ENCODE data around the gene GPRIN3.
"Not testable (repeated sequence)": the region's sequence is repeated elsewhere in the genome, so short reads cannot be mapped to it uniquely, and the experiment has no call there.

GPRIN3 gene

DNA sequence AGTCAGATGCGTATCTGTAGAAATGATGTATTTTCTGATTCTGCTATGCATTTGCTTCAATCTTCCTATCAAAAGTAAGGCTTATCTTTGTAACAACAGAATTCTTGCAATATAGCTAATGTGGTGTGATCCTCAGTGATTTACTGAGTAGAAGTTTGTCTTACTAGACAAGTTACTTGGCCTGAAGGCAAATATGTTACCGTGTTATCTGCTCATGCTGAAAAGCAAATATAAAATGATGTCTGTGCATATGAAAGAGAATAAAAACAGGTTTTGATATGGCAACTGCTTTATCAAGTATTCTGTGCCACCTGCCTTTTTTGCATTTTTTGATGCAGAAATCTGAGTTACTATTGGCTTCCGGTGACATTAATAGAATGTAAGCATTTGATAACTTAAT, 103.7 kb downstream of the GPRIN3 start:
- Histone ChIP-seq H3K4me3 (replicated peaks; ENCODE audit: insufficient read depth, low read length) (no peak overlapping the region), H3K27ac (replicated peaks) (no peak overlapping the region), H3K27me3 (ENCODE audit: insufficient read depth, poor library complexity, severe bottlenecking) (no peaks in the 10 kb centered on the region)
- DNase-seq (ENCODE audit: low read depth in 1 of 2, low spot score in 1 of 2) = no peak
- TF ChIP-seq, protein P1, sequence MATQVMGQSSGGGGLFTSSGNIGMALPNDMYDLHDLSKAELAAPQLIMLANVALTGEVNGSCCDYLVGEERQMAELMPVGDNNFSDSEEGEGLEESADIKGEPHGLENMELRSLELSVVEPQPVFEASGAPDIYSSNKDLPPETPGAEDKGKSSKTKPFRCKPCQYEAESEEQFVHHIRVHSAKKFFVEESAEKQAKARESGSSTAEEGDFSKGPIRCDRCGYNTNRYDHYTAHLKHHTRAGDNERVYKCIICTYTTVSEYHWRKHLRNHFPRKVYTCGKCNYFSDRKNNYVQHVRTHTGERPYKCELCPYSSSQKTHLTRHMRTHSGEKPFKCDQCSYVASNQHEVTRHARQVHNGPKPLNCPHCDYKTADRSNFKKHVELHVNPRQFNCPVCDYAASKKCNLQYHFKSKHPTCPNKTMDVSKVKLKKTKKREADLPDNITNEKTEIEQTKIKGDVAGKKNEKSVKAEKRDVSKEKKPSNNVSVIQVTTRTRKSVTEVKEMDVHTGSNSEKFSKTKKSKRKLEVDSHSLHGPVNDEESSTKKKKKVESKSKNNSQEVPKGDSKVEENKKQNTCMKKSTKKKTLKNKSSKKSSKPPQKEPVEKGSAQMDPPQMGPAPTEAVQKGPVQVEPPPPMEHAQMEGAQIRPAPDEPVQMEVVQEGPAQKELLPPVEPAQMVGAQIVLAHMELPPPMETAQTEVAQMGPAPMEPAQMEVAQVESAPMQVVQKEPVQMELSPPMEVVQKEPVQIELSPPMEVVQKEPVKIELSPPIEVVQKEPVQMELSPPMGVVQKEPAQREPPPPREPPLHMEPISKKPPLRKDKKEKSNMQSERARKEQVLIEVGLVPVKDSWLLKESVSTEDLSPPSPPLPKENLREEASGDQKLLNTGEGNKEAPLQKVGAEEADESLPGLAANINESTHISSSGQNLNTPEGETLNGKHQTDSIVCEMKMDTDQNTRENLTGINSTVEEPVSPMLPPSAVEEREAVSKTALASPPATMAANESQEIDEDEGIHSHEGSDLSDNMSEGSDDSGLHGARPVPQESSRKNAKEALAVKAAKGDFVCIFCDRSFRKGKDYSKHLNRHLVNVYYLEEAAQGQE (IDR thresholded peaks at IDR 0.05; ENCODE audit: insufficient replicate concordance, low read depth) = no peak
- TF ChIP-seq POLR2AphosphoS5 (IDR thresholded peaks at IDR 0.05; ENCODE audit: low read depth) (no peak), SPI1 (IDR thresholded peaks at IDR 0.05; ENCODE audit: borderline replicate concordance, low read depth) (no peak), GABPA (IDR thresholded peaks at IDR 0.05; ENCODE audit: low read depth) (no peak)
- TF ChIP-seq, protein P2, sequence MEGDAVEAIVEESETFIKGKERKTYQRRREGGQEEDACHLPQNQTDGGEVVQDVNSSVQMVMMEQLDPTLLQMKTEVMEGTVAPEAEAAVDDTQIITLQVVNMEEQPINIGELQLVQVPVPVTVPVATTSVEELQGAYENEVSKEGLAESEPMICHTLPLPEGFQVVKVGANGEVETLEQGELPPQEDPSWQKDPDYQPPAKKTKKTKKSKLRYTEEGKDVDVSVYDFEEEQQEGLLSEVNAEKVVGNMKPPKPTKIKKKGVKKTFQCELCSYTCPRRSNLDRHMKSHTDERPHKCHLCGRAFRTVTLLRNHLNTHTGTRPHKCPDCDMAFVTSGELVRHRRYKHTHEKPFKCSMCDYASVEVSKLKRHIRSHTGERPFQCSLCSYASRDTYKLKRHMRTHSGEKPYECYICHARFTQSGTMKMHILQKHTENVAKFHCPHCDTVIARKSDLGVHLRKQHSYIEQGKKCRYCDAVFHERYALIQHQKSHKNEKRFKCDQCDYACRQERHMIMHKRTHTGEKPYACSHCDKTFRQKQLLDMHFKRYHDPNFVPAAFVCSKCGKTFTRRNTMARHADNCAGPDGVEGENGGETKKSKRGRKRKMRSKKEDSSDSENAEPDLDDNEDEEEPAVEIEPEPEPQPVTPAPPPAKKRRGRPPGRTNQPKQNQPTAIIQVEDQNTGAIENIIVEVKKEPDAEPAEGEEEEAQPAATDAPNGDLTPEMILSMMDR (IDR thresholded peaks at IDR 0.05; ENCODE audit: insufficient read depth, low read length) = no peak

DNA sequence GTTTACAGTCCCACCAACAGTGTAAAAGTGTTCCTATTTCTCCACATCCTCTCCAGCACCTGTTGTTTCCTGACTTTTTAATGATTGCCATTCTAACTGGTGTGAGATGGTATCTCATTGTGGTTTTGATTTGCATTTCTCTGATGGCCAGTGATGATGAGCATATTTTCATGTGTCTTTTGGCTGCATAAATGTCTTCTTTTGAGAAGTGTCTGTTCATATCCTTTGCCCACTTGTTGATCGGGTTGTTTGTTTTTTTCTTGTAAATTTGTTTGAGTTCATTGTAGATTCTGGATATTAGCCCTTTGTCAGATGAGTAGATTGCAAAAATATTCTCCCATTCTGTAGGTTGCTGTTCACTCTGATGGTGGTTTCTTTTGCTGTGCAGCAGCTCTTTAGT, 108.2 kb downstream of the GPRIN3 start:
- H3K27me3 ChIP-seq (ENCODE audit: insufficient read depth, poor library complexity, severe bottlenecking); H3K27ac ChIP-seq (replicated peaks); DNase-seq (ENCODE audit: low read depth in 1 of 2, low spot score in 1 of 2); H3K4me3 ChIP-seq (replicated peaks; ENCODE audit: insufficient read depth, low read length): not testable (repeated sequence)

DNA sequence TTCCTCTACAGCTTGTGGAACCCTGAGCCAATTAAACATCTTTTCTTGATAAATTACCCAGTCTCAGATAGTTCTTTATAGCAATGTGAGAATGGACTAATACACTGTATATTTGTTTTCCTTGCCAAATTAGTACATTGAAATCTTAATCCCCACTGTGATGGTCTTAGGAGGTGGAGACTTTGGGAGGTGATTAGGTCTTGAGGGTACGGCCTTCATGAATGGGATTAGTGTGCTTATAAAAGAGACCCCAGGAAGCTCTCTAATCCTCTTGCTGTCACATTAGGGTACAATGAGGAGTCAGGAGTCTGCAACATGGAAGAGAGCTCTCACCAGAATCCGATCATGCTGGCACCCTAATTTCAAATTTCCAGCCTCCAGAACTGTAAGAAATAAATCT, 109.7 kb downstream of the GPRIN3 start:
- no peak for DNase-seq (ENCODE audit: low read depth in 1 of 2, low spot score in 1 of 2)
- no peak overlapping the region for H3K4me3 ChIP-seq (replicated peaks; ENCODE audit: insufficient read depth, low read length)
- peaks cover 2% of the 10 kb centered on the region for H3K27me3 ChIP-seq (ENCODE audit: insufficient read depth, poor library complexity, severe bottlenecking)
- TF ChIP-seq, protein P2 (IDR thresholded peaks at IDR 0.05; ENCODE audit: insufficient read depth, low read length) = no peak
- TF ChIP-seq GABPA (IDR thresholded peaks at IDR 0.05; ENCODE audit: low read depth) (no peak), POLR2AphosphoS5 (IDR thresholded peaks at IDR 0.05; ENCODE audit: low read depth) (no peak)
- TF ChIP-seq, protein P1 (IDR thresholded peaks at IDR 0.05; ENCODE audit: insufficient replicate concordance, low read depth) = no peak
- no peak overlapping the region for H3K27ac ChIP-seq (replicated peaks)

DNA sequence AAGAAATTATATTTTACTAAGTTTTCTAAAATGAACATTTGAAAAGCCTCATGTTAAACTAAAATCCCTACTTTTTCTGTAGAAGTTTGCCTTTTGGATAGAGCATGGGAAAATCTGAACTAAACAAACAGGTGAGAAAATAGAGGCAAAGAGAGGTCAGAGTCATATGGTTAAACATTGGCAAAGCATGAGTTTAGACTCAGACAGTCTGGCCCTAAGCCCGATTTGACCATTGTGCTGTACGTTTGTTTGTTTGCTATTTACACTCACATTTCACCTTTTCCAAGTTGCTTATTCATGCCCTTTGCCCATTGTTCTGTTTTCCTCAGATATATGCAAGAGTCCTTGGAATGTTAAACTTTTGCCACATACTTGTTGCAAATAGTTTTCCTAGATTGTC, 110.9 kb downstream of the GPRIN3 start:
- no peak for DNase-seq (ENCODE audit: low read depth in 1 of 2, low spot score in 1 of 2)
- Histone ChIP-seq H3K27me3 (ENCODE audit: insufficient read depth, poor library complexity, severe bottlenecking) (peaks cover 2% of the 10 kb centered on the region), H3K4me3 (replicated peaks; ENCODE audit: insufficient read depth, low read length) (no peak overlapping the region), H3K27ac (replicated peaks) (no peak overlapping the region)
- TF ChIP-seq POLR2AphosphoS5 (IDR thresholded peaks at IDR 0.05; ENCODE audit: low read depth) = no peak
- no peak for TF ChIP-seq GABPA (IDR thresholded peaks at IDR 0.05; ENCODE audit: low read depth)

DNA sequence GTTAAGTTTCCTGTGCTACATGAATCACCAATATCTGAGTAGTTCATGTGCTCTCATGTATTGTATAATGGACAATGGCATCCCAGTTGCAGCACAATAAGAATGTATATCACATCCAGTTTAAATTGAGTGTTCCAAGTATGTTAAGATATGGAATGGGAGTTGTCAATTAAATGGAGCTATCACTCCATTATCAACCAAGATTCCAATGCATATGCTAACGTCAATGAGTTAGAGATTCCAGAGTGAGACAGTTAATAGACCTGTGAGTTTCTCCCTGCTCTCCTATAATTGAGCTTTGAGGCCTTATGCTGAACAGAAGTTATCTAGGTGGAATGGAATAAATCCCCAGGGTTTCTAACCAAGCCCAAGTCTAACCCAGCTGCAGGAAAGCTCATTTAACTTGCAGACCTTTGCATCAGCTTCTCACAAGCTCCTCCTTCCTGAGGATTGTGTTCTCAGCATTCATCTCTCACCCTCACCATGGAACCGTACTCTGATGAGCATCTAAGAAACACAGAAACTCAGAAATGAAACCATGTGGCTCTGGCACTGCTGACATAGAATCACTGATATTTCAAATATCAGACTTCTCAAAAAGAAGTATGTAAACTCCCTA, 111.4 kb downstream of the GPRIN3 start:
- Histone ChIP-seq H3K27ac (replicated peaks) (no peak overlapping the region), H3K4me3 (replicated peaks; ENCODE audit: insufficient read depth, low read length) (no peak overlapping the region), H3K27me3 (ENCODE audit: insufficient read depth, poor library complexity, severe bottlenecking) (peaks cover 2% of the 10 kb centered on the region)
- DNase-seq (ENCODE audit: low read depth in 1 of 2, low spot score in 1 of 2) = no peak
- TF ChIP-seq, protein P2 (IDR thresholded peaks at IDR 0.05; ENCODE audit: insufficient read depth, low read length) = no peak
- no peak for TF ChIP-seq POLR2AphosphoS5 (IDR thresholded peaks at IDR 0.05; ENCODE audit: low read depth)
- TF ChIP-seq SPI1 (IDR thresholded peaks at IDR 0.05; ENCODE audit: borderline replicate concordance, low read depth) = no peak
- TF ChIP-seq, protein P1 (IDR thresholded peaks at IDR 0.05; ENCODE audit: insufficient replicate concordance, low read depth) = no peak
- TF ChIP-seq GABPA (IDR thresholded peaks at IDR 0.05; ENCODE audit: low read depth) = no peak

All from HL-60 (cell line).